Measurements from ENCODE around the gene SRRD. TPM values are rescaled to one million over a fixed set of nuclear protein-coding genes. Genes with fewer than 3 reads are reported as not detected.

Gene SRRD
- total and polyA plus RNA-seq, 5 donors: 10.8 to 25.8 (median 22.1) TPM

DNA sequence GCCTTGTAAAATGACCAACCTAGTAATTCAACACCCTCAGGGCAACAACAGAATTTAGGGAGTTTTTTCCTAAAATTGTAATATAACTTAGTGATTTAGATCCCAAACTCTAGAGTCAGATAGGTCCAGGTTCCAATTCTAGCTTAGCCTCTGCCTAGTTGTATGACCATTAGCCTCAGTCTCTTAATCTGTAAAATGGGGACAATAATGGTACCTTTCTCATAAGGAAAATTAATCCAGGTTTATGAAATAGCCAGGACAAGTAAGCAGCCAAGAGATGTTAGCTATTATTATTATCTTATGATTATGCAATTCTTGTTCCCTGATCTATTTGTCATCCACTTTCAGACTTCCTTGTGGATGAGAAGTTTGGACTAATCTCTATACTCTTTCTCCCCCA is 24.5 kb downstream of the SRRD start:
- H3K9me3 ChIP-seq (ENCODE audit: control insufficient read depth, low read length): no peaks in the 10 kb centered on the region
- no peak overlapping the region for H3K27ac ChIP-seq (ENCODE audit: low read length)
- H3K27me3 ChIP-seq (ENCODE audit: control insufficient read depth, insufficient read depth): no peaks in the 10 kb centered on the region
- no peak overlapping the region for H3K4me3 ChIP-seq (ENCODE audit: low read length)
- no peak for ATAC-seq
- DNase-seq: no peak
- intact Hi-C loops (cut with DNase I): no loop called here
- peaks cover 4% of the 10 kb centered on the region for H3K4me1 ChIP-seq (ENCODE audit: control insufficient read depth, insufficient read depth, low read length)

- WGBS: under 1% methylated on average over 40 of the region's 40 CpGs
- Histone ChIP-seq H3K27me3 (ENCODE audit: control insufficient read depth, insufficient read depth) (no peaks in the 10 kb centered on the region), H3K9me3 (ENCODE audit: control insufficient read depth, low read length) (no peaks in the 10 kb centered on the region), H3K27ac (ENCODE audit: low read length) (peak within 1 kb of the TSS; percentile 36), H3K4me1 (ENCODE audit: control insufficient read depth, insufficient read depth, low read length) (peaks cover 4% of the 10 kb centered on the region), H3K4me3 (ENCODE audit: low read length) (peak within 1 kb of the TSS; percentile 67)
- intact Hi-C loops (cut with DNase I): loop anchor here in 1 of 4 donors (10.0 kb wide), 1 partner anchor 73 kb away; no protein-coding TSS in a partner anchor
- DNase-seq (peak; percentile 95 to 98 (median 98)), ATAC-seq (peak; percentile 97 to 98)
Observed at GRCh38 chr22:26512149-26512793, 28.6 kb downstream of the SRRD start, which contains the start of gene TFIP11. Gene TFIP11 (minus strand): TSS chr22:26512473. CDS start chr22:26510272, 2,201 bp downstream.

- 37% methylated on average over 1 of the region's 1 CpG for WGBS
- H3K27ac ChIP-seq (ENCODE audit: low read length): no peak overlapping the region
- intact Hi-C loops (cut with DNase I): loop anchor here in 1 of 4 donors (10.0 kb wide), 1 partner anchor 71 kb away; no protein-coding TSS in a partner anchor
- peaks cover 4% of the 10 kb centered on the region for H3K4me1 ChIP-seq (ENCODE audit: control insufficient read depth, insufficient read depth, low read length)
- DNase-seq (no peak), ATAC-seq (no peak)
- no peaks in the 10 kb centered on the region for H3K27me3 ChIP-seq (ENCODE audit: control insufficient read depth, insufficient read depth)
- no peak overlapping the region for H3K4me3 ChIP-seq (ENCODE audit: low read length)
- H3K9me3 ChIP-seq (ENCODE audit: control insufficient read depth, low read length): no peaks in the 10 kb centered on the region
Observed at GRCh38 chr22:26513838-26514237, 30.2 kb downstream of the SRRD start.

- ATAC-seq: no peak
- H3K27me3 ChIP-seq (ENCODE audit: control insufficient read depth, insufficient read depth): no peaks in the 10 kb centered on the region
- WGBS: 93% methylated on average over 12 of the region's 12 CpGs
Observed at GRCh38 chr22:26514419-26515161, 30.9 kb downstream of the SRRD start.

GRCh38 chr22:26515931-26516330 is 32.3 kb downstream of the SRRD start:
- no peak for DNase-seq
- H3K27ac ChIP-seq (ENCODE audit: low read length): no peak overlapping the region
- intact Hi-C loops (cut with DNase I): loop anchor here in 1 of 4 donors (10.0 kb wide), 1 partner anchor 69 kb away; no protein-coding TSS in a partner anchor
- H3K27me3 ChIP-seq (ENCODE audit: control insufficient read depth, insufficient read depth): no peaks in the 10 kb centered on the region
- ATAC-seq: no peak
- 80% methylated on average over 3 of the region's 3 CpGs for WGBS
- peaks cover 4% of the 10 kb centered on the region for H3K4me1 ChIP-seq (ENCODE audit: control insufficient read depth, insufficient read depth, low read length)
- no peaks in the 10 kb centered on the region for H3K9me3 ChIP-seq (ENCODE audit: control insufficient read depth, low read length)
- no peak overlapping the region for H3K4me3 ChIP-seq (ENCODE audit: low read length)

More at GRCh38 chr22:26514419-26515161, 30.9 kb downstream of the SRRD start:
- intact Hi-C loops (cut with DNase I): loop anchor here in 1 of 4 donors (10.0 kb wide), 1 partner anchor 70 kb away; no protein-coding TSS in a partner anchor
- H3K4me3 ChIP-seq (ENCODE audit: low read length): no peak overlapping the region
- H3K9me3 ChIP-seq (ENCODE audit: control insufficient read depth, low read length): no peaks in the 10 kb centered on the region
- peaks cover 4% of the 10 kb centered on the region for H3K4me1 ChIP-seq (ENCODE audit: control insufficient read depth, insufficient read depth, low read length)
- no peak for DNase-seq
- no peak overlapping the region for H3K27ac ChIP-seq (ENCODE audit: low read length)

DNA sequence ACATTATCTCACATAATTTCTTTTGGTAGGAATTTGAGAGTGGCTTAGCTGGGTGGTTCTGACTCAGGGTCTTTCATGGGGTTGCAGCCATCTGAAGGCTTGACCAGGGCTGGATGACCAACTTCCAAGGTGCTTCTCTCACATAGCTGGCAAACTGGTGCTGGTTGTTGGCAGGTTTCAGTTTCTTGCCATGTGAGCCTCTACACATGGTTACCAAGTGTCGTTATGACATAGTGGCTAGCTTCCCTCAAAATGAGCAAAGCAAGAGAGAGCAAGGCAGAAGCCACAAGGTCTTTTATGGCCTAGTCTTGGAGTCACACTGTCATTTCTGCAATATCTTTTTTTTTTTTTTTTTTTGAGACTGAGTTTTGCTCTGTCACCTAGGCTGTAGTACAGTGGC is 32.8 kb downstream of the SRRD start:
- no peak for ATAC-seq
- Histone ChIP-seq H3K4me3 (ENCODE audit: low read length) (no peak overlapping the region), H3K9me3 (ENCODE audit: control insufficient read depth, low read length) (no peaks in the 10 kb centered on the region), H3K27ac (ENCODE audit: low read length) (no peak overlapping the region), H3K4me1 (ENCODE audit: control insufficient read depth, insufficient read depth, low read length) (peaks cover 3% of the 10 kb centered on the region), H3K27me3 (ENCODE audit: control insufficient read depth, insufficient read depth) (no peaks in the 10 kb centered on the region)
- DNase-seq: no peak
- intact Hi-C loops (cut with DNase I): loop anchor here in 1 of 4 donors (10.0 kb wide), 1 partner anchor 68 kb away; no protein-coding TSS in a partner anchor
- 93% methylated on average over 1 of the region's 1 CpG for WGBS

- Histone ChIP-seq H3K27ac (ENCODE audit: low read length) (no peak overlapping the region), H3K4me1 (ENCODE audit: control insufficient read depth, insufficient read depth, low read length) (peaks cover 2% of the 10 kb centered on the region), H3K9me3 (ENCODE audit: control insufficient read depth, low read length) (no peaks in the 10 kb centered on the region), H3K4me3 (ENCODE audit: low read length) (no peak overlapping the region), H3K27me3 (ENCODE audit: control insufficient read depth, insufficient read depth) (no peaks in the 10 kb centered on the region)
- WGBS: 97% methylated on average over 5 of the region's 5 CpGs
- no peak for DNase-seq
- intact Hi-C loops (cut with DNase I): loop anchor here in 1 of 4 donors (10.0 kb wide), 1 partner anchor 67 kb away; no protein-coding TSS in a partner anchor
- no peak for ATAC-seq
Observed at GRCh38 chr22:26517429-26517828, 33.8 kb downstream of the SRRD start.

DNA sequence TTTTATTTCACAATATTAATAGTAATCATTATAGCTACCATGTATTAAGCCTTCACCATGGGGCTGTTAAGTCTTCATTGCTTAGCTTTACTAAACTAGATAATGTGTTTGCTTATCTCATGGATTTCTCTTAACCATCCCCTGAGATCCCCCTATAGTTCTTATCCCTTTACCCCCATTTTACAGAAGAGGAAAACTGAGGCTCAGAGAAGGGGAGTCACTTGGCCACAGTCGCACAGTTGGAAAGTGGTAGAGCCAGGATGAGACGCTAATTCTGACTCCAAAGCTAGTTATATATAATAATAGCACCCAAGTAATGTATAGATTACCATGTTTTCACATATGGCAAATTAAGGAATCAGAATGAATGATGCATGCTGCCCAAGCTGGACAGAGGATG is 38.3 kb downstream of the SRRD start:
- Histone ChIP-seq H3K27me3 (ENCODE audit: control insufficient read depth, insufficient read depth) (no peaks in the 10 kb centered on the region), H3K27ac (ENCODE audit: low read length) (no peak overlapping the region), H3K9me3 (ENCODE audit: control insufficient read depth, low read length) (no peaks in the 10 kb centered on the region), H3K4me1 (ENCODE audit: control insufficient read depth, insufficient read depth, low read length) (peaks cover 3% of the 10 kb centered on the region), H3K4me3 (ENCODE audit: low read length) (no peak overlapping the region)
- DNase-seq: no peak
- WGBS: 96% methylated on average over 2 of the region's 2 CpGs
- intact Hi-C loops (cut with DNase I): loop anchor here in 1 of 4 donors (10.0 kb wide), 1 partner anchor 63 kb away; no protein-coding TSS in a partner anchor
- ATAC-seq: no peak

GRCh38 chr22:26522592-26522991 is 38.9 kb downstream of the SRRD start:
- H3K9me3 ChIP-seq (ENCODE audit: control insufficient read depth, low read length): no peaks in the 10 kb centered on the region
- no peak overlapping the region for H3K4me3 ChIP-seq (ENCODE audit: low read length)
- peaks cover 3% of the 10 kb centered on the region for H3K4me1 ChIP-seq (ENCODE audit: control insufficient read depth, insufficient read depth, low read length)
- ATAC-seq (no peak), DNase-seq (no peak)
- intact Hi-C loops (cut with DNase I): loop anchor here in 1 of 4 donors (10.0 kb wide), 1 partner anchor 62 kb away; no protein-coding TSS in a partner anchor
- 90% methylated on average over 4 of the region's 4 CpGs for WGBS
- H3K27ac ChIP-seq (ENCODE audit: low read length): no peak overlapping the region
- no peaks in the 10 kb centered on the region for H3K27me3 ChIP-seq (ENCODE audit: control insufficient read depth, insufficient read depth)

DNA sequence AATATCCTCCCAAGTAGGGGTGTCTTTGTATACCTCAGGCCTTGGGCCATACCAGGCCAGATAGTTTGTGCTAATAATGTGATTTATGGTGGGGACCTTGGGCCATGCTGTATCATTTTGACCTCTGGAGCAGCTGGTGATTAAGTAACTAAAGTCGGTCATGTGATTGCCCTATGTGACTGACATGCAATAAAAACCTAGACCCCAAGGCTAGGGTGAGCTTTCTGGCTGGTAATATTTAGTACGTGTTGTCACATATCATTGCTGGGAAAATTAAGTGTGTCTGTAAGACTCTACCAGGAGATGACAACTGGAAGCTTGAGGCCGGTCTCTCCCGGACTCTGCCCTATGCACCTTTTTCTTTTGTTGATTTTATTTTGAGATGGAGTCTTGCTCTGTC is 41.2 kb downstream of the SRRD start:
- Histone ChIP-seq H3K27ac (ENCODE audit: low read length) (peak overlapping the region; percentile 67), H3K27me3 (ENCODE audit: control insufficient read depth, insufficient read depth) (no peaks in the 10 kb centered on the region), H3K4me3 (ENCODE audit: low read length) (no peak overlapping the region), H3K9me3 (ENCODE audit: control insufficient read depth, low read length) (no peaks in the 10 kb centered on the region), H3K4me1 (ENCODE audit: control insufficient read depth, insufficient read depth, low read length) (peaks cover 3% of the 10 kb centered on the region)
- ATAC-seq (no peak), DNase-seq (no peak)
- 70% methylated on average over 4 of the region's 4 CpGs for WGBS
- intact Hi-C loops (cut with DNase I): loop anchor here in 1 of 4 donors (10.0 kb wide), 1 partner anchor 60 kb away; no protein-coding TSS in a partner anchor
